ENCODE results near the gene UACA.

DNA sequence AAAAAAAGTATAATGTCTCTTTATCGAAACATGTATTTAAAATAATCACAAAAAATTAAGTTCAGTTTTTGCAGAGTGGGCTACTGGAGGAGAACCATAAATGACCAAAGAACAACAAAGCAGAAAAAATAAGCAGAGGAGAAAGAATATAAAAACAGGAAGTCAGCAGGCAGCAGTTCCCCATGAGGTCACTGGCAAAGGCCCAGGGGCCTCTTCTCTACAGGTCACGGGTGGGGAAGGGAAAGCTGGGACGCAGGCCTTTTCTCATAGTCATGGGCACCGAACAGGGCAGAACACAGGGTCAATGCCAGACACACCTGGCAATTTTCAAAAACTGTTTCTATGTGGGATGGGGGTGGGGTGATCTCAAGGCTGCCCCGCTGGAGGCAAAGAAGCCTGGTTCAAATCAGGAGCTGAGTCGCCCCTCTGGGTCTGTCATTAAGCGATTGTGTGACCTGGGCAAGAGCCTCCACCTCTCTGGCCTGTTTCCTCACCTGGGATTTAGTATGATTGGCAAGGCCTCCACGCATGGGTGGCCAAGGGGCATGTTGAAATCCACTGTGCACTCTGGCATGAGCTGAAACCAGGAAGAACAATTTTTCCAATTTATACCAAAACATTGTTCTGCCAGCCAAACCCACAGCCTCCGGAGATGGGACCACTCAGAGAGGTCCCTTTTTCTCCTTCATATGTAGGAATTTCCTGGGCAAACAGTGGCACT lies 43.8 kb upstream of the UACA start:
- TF ChIP-seq CTCF (conservative IDR thresholded peaks at IDR 0.05) (no peak), EZH2 (IDR thresholded peaks at IDR 0.05; ENCODE audit: low read depth) (no peak)

Measured in PC-9 (cell line).